Neuronal stem cell (in vitro differentiated cells): Measurements from ENCODE around the gene PDGFRA.
"Not testable (repeated sequence)": the region's sequence is repeated elsewhere in the genome, so short reads cannot be mapped to it uniquely, and the experiment has no call there.

Experiments
- DNase-seq: peaks from one replicate; pipeline ENCODE4 v3.0.0-alpha.2; 2013; ENCODE audit warnings: low spot score
- H2AFZ ChIP-seq: one replicate; pipeline ENCODE4 v1.6.1; 2013; ENCODE audit warnings: mild to moderate bottlenecking, low read length, inconsistent platforms
- H2AK5ac ChIP-seq: 2 replicates; pipeline ENCODE4 v1.6.1; 2013; ENCODE audit warnings: low read depth, mild to moderate bottlenecking, inconsistent platforms, low read length, moderate library complexity, mixed read lengths
- H2BK120ac ChIP-seq: 2 replicates; pipeline ENCODE4 v1.6.1; 2013; ENCODE audit warnings: low read depth, mild to moderate bottlenecking, inconsistent platforms, low read length, moderate library complexity, mixed read lengths
- H2BK12ac ChIP-seq: one replicate; pipeline ENCODE4 v1.6.1; 2013; ENCODE audit warnings: low read length, inconsistent platforms
- H2BK15ac ChIP-seq: 2 replicates; pipeline ENCODE4 v1.6.1; 2013; ENCODE audit warnings: mild to moderate bottlenecking, low read length, inconsistent platforms, mixed read lengths
- H2BK5ac ChIP-seq: one replicate; pipeline ENCODE4 v1.6.1; 2013; ENCODE audit warnings: inconsistent platforms, mild to moderate bottlenecking, low read length, moderate library complexity
- H3K14ac ChIP-seq: one replicate; pipeline ENCODE4 v1.6.1; 2013; ENCODE audit warnings: low read length, inconsistent platforms
- H3K18ac ChIP-seq: 2 replicates; pipeline ENCODE4 v1.6.1; 2013; ENCODE audit warnings: low read length, inconsistent platforms
- H3K23ac ChIP-seq: 2 replicates; pipeline ENCODE4 v1.6.1; 2013; ENCODE audit warnings: low read depth, mild to moderate bottlenecking, mixed read lengths, low read length, inconsistent platforms; ENCODE audit not compliant: poor library complexity
- H3K27ac ChIP-seq: replicated peaks from 3 replicates; pipeline ENCODE4 v1.5.1; 2013; ENCODE audit warnings: low read length, inconsistent platforms
- H3K27me3 ChIP-seq, 3 experiments: 2 replicates each; pipeline ENCODE4 v1.6.1; 2013; ENCODE audit warnings: low read length in 3 of 3, mild to moderate bottlenecking in 2 of 3, inconsistent platforms in 1 of 3, low read depth in 1 of 3, mixed read lengths in 1 of 3, moderate library complexity in 1 of 3; ENCODE audit not compliant: control insufficient read depth in 3 of 3, insufficient read depth in 3 of 3
- H3K36me3 ChIP-seq, 2 donors: replicated peaks in 1 of 2; 2 replicates each; pipeline ENCODE4 v1.6.1; 2013; ENCODE audit warnings: low read length in 2 of 2; ENCODE audit not compliant: control insufficient read depth in 2 of 2, insufficient read depth in 2 of 2
- H3K4ac ChIP-seq: 2 replicates; pipeline ENCODE4 v1.6.1; 2013; ENCODE audit warnings: inconsistent platforms, mild to moderate bottlenecking, low read length, moderate library complexity
- H3K4me1 ChIP-seq, 2 donors: 1 replicate in 1 of 2; 2 replicates in 1 of 2; pipeline ENCODE4 v1.6.1; 2013; ENCODE audit warnings: low read length in 2 of 2, low read depth in 1 of 2; ENCODE audit not compliant: control insufficient read depth in 2 of 2, insufficient read depth in 1 of 2
- H3K4me2 ChIP-seq: one replicate; pipeline ENCODE4 v1.6.1; 2013; ENCODE audit warnings: mild to moderate bottlenecking, low read length, inconsistent platforms; ENCODE audit not compliant: insufficient read depth, poor library complexity, severe bottlenecking
- H3K4me3 ChIP-seq, 2 donors: 2 replicates each; pipeline ENCODE4 v1.5.1; 2013; ENCODE audit warnings: low read length in 2 of 2, mild to moderate bottlenecking in 2 of 2, inconsistent platforms in 1 of 2, moderate library complexity in 1 of 2
- H3K79me1 ChIP-seq: one replicate; pipeline ENCODE4 v1.6.1; 2013; ENCODE audit warnings: low read depth, mild to moderate bottlenecking, inconsistent platforms, low read length, moderate library complexity
- H3K9ac ChIP-seq: one replicate; pipeline ENCODE4 v1.6.1; 2013; ENCODE audit warnings: mild to moderate bottlenecking, low read depth, low read length, inconsistent platforms; ENCODE audit not compliant: poor library complexity
- H3K9me3 ChIP-seq, 2 donors: replicated peaks in 1 of 2; 2 replicates each; pipeline versions ENCODE3 to v1.6.1; 2013; ENCODE audit warnings: low read length in 2 of 2, mild to moderate bottlenecking in 2 of 2, inconsistent platforms in 1 of 2, low read depth in 1 of 2, mixed read lengths in 1 of 2, moderate library complexity in 1 of 2; ENCODE audit not compliant: control insufficient read depth in 2 of 2, insufficient read depth in 1 of 2
- H4K8ac ChIP-seq: one replicate; pipeline ENCODE4 v1.6.1; 2013; ENCODE audit warnings: low read depth, mild to moderate bottlenecking, inconsistent platforms, low read length, moderate library complexity
- H4K91ac ChIP-seq: one replicate; pipeline ENCODE4 v1.6.1; 2013; ENCODE audit warnings: low read length, low read depth, mild to moderate bottlenecking, inconsistent platforms; ENCODE audit not compliant: poor library complexity
- WGBS, 2 donors: extraction: QIAGEN DNeasy Blood & Tissue Kit; methylation state at CpG; one replicate each; pipeline ENCODE4 v1.1.7; 2013; ENCODE audit warnings: missing lambda C conversion rate in 2 of 2, mixed read lengths in 1 of 2; ENCODE audit not compliant: insufficient read length in 2 of 2, insufficient replicate concordance in 1 of 2; ENCODE audit errors: extremely low coverage in 2 of 2; 5-methylcytosine and 5-hydroxymethylcytosine counted together

PDGFRA gene

GRCh38 chr4:54342067-54342466, 113.0 kb downstream of the PDGFRA start:
- H3K27me3 ChIP-seq, H2BK12ac ChIP-seq, H3K4me1 ChIP-seq, H2AK5ac ChIP-seq, H3K9ac ChIP-seq, H3K9me3 ChIP-seq, H3K4ac ChIP-seq, H4K91ac ChIP-seq, DNase-seq, H3K18ac ChIP-seq, H3K4me2 ChIP-seq, H3K27ac ChIP-seq, H3K36me3 ChIP-seq, H3K4me3 ChIP-seq, H2AFZ ChIP-seq, H2BK15ac ChIP-seq, H3K23ac ChIP-seq, H3K14ac ChIP-seq, H2BK5ac ChIP-seq, H3K79me1 ChIP-seq, H4K8ac ChIP-seq, H2BK120ac ChIP-seq: not testable (repeated sequence)
- WGBS, 2 donors, result no CpG with 5 or more reads among the region's 3 CpGs
